ENCODE results near the gene FMO3.

- TF ChIP-seq CTCF (IDR thresholded peaks at IDR 0.05; ENCODE audit: insufficient read depth, low read length, poor library complexity, severe bottlenecking), result no peak
- TF ChIP-seq EZH2phosphoT487 (conservative IDR thresholded peaks at IDR 0.05; ENCODE audit: low read length), result no peak
Measured at GRCh38 chr1:171158551-171158950, 67.8 kb downstream of the FMO3 start.
